Peyer's patch (tissue), 4 donors: Measurements from ENCODE around the gene PRPF4.

ENCODE experiments used
- CTCF ChIP-seq, 6 experiments: fragments of 450-650 bp in 4 of 6; fragments of 200-600 bp in 2 of 6; sonication (generic) in 1 of 6; IDR thresholded peaks; one replicate each; pipeline ENCODE4 v1.5.1; 2017 to 2019; ENCODE audit warnings: antibody characterized with exemption in 6 of 6, mild to moderate bottlenecking in 3 of 6, moderate library complexity in 1 of 6
- POLR2A ChIP-seq, 2 donors: fragments of 450-650 bp; IDR thresholded peaks; one replicate each; pipeline ENCODE4 v1.5.1; 2017; ENCODE audit warnings: antibody characterized with exemption in 2 of 2, mild to moderate bottlenecking in 2 of 2, moderate library complexity in 2 of 2

GRCh38 chr9:113258282-113258681 lies 17.2 kb upstream of the PRPF4 start:
- TF ChIP-seq POLR2A (IDR thresholded peaks at IDR 0.05): no peak
- TF ChIP-seq CTCF (IDR thresholded peaks at IDR 0.05): no peak
